ENCODE measurements around the gene PDRG1.

Gene PDRG1

DNA sequence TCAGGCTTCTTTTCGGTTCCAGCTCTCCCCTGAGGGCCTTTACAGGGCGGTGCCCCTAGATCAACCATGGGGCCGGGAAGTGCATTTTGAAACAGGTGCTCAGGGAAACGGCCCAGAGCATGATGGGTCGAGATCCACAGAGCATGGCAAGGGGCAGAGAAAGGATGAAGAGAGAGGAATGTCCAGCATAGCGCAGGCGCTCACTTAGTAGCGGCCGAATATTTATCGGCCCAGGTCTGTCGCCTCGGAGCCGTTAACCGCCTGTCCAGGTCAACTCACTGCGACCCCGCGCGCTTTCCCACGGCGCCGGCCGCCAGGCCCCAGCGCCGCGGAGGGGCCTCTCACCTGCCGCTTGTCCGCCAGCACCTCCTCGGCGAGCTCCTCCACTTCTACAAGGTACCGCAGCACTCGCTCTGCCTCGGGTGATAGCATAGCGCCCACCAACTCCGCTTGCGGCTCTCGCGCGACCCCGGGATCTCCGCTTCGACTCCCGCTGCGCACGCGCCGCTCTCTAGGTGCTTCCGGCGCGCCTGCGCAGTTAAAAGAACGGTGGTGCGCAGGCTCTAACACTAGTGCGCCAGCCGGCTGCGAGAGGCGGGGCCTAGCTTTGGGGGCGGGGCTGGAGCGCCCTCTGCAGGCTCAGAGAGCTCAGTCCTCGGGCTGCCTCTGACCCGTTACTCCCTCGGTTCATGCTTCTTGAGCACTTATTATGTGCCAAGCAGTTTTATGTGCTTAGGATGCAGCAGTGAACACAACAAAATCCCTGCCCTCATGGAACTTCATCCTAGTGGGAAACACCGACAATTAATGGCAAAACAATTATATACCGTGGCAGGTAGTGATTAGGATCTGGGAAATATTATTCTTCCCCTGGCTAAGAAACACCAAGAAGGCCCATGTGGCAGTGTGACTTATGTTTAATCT lies at the start of gene PDRG1:
TSS of gene PDRG1 (minus strand) at position 517 of the 924 bp plus-strand sequence. CDS start at position 432, 85 bp downstream.
- peak; percentile 95 for DNase-seq

DNA sequence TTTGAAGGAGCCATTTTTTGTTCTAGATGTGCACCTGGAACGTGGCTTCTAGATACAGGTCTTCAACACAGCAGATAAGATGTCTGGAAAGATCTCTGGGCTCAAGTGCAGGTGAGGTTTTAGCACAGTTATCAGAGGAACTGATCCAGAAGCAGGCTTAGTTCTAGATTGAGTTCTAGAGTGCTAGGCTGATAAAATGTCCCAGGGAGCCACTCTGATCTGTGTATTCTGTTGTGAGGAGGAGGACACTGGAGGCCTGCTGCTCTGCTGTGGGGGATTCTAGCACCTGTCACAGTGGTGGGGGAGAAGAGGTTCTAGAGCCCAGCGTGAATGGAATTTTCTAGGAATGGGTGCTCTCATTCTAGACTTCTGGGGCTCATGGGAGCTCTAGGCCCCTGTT lies 46.4 kb upstream of the PDRG1 start:
- DNase-seq, result no peak

DNA sequence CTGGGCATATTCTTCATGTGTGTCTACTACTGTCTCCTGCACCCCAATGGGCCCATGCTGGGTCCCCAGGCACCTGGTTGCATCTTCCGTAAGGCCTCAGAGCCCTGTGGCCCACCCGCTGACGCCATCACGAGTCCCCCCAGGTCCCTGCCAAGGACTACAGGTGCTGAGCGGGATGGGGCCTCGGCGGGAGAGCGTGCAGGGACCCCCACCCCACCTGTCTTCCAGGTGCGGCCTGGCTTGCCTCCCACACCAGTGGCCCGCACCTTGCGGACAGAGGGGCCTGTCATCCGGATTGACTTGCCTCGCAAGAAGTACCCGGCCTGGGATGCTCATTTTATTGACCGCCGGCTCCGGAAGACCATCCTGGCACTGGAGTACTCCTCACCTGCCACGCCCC lies 45.1 kb upstream of the PDRG1 start:
- DNase-seq, result no peak

DNA sequence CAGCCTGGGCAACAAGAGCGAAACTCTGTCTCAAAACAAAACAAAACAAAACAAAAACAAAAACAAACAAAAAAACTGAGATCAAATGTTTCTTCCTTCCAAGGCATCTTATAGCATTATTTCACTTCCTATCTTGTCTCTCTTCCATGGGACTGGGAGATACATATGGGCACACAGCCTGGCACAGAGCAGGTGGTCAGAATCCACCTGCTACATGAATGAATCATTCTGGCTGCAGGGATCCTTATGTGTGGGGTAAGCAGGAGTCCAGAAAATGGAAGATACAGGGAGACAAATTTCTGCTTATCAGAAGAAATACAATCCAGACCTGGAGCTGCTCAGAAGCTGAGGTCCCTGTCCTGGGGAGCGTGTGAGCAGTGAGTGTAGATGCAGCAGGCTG lies 40.2 kb upstream of the PDRG1 start:
- no peak for DNase-seq

DNA sequence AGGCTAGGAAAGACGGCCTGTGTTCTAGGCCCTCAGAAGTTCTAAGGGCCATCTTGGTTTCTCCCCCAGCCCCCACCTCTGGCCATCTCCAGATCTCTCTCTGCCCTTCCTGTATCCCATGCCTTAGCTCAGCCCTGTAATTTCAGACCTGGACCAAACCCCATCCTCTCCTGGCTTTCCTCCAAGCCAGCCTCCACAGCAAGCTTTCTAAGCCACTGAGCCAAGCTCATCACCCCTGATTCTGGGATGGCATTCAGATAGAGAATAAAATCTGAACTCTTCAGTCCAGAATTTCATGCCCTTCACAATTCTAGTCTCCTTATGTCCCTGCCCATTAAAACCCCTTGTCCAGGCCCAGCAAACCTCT lies 39.5 kb upstream of the PDRG1 start:
- no peak for DNase-seq

DNA sequence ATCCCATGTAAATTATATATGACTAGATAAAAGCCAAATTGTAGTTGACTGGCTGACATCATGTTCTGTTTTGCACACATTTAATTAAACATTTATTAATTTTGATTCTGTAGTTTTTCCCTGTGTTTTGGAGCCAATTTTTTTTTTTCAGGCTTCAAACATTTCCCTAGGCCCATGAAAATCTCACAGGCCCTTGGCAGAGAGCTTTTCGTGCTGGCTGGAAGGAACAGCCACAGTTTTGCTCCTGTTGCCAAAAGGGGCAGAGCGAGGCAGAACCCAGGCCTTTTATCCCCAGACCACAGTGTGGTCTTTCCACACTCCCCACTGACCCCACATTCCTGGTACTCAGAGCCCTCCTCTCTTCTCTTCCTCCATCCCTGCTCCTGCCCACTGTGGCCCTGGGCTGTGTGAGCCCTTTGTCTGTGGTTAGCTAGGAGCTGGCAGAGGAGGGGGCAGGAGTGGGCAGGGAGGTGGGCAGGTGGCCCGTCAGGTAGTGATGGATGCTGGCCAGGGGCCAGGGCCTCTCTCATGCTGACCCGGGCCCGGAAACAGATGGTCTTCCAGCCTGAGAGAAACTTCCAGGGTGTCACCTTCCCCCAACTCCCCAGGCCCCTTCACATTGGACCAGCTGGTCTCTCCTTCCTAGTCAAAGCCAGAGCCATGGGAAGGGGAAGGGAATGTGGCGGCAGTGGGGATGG lies 38.9 kb upstream of the PDRG1 start:
- no peak for DNase-seq

DNA sequence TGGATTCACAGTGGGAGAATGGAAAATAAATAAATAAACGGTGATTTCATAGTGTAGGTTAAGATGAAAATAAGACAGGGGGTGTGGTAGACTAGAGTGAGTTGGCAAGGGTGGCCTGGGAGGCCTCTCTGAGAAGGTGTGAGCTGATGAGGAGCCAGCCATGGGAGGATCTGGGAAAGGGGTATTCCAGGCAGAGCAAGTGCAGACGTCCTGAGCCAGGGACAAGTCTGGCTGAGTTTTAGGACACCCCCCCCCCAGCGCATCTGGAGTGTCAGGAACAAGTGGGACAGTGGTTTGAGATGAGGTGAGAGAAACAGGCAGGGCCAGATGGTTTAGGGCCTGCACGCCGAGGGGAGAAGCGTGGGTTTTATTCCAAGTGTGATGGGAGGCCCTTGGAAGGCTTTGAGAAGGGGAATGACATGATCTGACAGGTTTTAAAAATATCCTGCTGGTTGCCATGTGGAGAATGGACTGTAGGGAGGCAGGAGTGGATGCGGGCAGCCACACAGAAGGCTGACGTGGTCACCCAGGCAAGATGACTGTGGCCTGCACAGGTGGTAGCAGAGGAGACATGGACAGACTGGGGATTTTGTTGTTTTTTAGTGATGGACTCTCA lies 37.3 kb upstream of the PDRG1 start:
- DNase-seq, result no peak

DNA sequence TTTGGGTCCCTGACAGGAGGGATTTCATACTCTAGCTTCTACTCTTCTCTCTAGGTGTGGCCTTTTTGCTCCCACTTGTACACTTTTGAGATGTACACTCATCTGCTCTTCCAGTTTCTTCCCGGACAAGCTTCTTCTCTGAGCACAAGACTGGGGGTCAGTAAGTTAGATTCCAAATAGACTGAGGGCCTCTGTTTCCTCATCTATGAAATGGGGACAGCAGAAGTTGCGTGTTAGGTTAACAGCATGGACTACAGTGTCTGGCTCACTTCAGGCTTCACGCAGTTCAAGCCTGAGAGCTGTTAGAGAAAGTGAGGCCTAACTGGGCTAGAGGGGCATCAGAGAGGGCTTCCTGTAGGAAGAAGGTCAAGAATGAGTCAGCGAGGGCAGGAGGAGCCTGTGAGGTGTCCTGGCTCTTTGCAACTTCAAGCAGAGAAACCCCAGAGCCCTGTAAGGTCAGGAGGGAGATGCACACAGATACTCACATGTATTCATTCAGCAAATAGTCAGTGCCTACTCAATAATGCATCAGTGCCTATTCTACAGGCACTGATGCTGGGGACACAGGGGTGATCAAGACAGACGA lies 36.7 kb upstream of the PDRG1 start:
- DNase-seq, result no peak

DNA sequence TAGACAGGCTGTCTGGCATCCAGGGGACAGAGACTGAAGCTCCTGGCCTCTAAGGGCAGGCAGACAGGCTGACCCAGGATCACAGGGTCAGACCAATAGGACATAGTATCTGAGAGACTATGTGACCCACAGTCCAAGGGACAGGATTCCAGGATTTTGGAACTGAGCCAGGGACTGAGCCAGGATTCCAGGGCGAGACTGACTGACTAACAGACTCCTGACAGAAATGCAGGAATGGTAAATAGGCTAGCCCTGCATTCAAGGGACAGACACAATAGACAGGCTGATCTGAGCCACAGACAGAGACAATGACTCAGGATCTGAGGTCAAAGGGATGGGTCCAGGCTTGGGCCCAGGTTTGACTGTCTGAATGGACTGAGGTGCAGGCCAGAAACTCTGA lies 35.9 kb upstream of the PDRG1 start:
- DNase-seq, result no peak

DNA sequence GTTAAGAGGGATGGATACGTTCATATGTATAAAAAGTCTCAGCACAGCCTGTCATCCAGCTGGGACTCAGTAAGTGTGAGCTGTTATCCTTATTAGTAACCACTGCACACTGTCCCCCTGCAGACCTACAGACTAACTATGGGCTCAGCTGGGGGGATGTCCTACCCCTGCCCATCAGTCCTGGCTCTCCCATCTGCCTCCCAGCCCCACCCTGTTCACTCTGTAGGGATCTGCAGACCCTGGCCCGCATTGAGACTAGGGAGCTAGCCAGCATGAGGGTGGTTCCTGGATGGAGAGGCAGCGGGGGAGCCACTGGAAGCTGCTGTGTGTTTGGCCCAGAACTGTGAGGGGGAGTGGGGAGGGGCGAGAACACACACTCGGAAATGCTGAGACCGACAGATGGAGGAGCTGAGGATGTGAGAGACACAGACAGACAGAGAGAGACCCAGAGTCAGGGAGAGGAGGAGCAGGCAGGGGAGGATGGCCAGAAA lies 33.2 kb upstream of the PDRG1 start:
- DNase-seq, result no peak

DNA sequence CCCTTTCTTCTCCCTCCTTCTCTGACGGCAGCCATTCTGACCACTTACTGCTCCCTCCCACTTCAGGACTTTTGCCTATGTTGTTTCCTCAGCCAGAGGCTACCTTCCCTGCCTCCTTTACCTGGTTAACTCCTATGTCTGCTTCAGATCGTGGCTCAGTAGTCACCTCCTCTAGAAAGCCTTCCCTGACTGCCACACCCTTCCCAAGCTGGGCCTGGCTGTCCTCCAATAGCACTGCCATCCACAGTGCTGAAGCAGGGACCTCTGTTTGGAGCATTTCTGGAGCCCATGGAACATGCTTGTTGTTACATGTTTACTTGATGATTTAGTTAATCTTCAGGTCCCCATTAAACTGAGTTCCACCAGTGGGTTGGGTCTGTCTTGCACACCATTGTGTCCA lies 29.9 kb upstream of the PDRG1 start:
- no peak for DNase-seq

DNA sequence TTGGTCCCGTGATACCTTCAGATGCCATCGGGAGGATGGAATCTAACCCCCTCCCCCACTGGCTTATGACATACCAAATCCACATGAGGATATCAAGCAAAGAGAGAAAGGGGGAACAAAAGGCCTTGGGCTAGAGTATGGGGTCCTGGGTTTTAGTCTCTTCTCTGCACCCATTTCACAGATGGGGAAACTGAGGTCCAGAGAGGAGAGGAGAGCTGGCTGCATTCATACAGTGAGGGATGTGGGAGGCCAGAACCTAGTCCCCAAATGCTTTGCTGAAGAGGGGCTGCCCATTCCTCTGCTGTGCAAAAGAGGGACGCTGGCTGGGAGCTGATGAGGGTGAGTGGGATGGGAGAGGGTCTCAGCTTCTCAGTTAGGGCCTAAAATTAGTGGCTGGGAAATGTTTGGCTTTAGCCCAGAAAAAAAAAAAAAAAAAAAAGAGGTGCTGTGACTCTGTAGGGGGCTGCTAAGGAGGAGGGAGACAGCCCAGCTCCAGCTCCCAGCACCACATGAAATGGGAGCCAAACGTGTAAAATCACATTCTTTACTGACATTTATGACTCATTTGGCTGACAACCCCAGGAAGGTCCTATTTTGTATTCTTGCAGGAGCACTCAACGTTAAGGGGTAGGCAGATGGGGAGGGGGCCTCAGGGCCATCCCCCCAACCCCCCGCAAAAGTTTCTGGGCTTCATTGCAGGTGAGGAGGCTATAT lies 28.0 kb upstream of the PDRG1 start:
- no peak for DNase-seq

DNA sequence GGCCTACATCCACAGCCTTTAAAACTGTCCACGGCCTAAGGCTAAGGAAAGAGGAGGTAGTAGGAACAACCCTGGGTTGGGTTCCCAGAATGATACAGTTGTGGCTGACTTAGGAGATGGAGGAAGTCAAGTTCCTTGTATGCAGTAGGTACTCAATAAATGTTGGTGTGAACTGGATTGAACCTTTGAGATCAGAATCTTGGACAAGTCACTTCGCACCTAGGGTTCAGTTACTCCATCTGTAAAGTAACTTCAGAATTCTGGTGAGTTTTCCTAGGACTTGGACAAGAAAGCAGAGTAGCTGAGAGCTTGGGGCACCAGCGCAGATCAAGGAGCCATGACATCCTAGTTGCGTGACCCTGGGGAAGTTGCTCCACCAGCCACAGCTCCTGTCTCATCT lies 25.2 kb upstream of the PDRG1 start:
- no peak for DNase-seq

DNA sequence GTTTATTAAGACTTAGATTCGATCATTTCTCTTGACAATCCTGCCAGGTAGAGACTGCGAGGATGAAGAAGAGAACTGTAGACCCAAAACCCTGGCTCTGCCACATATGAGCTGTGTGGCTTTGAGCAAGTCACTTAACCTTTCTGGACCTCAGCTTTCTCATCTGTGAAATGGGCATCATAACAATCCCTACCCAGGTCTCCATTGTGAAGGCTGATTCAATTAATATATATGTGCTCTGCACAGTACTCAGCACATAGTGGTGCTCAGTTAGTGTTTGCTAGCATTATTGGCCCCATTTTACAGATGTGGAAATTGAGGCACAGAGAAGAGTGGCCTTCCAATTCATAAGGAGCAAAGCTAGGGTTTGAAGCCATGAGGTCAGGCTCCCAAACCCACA lies 24.0 kb upstream of the PDRG1 start:
- no peak for DNase-seq

DNA sequence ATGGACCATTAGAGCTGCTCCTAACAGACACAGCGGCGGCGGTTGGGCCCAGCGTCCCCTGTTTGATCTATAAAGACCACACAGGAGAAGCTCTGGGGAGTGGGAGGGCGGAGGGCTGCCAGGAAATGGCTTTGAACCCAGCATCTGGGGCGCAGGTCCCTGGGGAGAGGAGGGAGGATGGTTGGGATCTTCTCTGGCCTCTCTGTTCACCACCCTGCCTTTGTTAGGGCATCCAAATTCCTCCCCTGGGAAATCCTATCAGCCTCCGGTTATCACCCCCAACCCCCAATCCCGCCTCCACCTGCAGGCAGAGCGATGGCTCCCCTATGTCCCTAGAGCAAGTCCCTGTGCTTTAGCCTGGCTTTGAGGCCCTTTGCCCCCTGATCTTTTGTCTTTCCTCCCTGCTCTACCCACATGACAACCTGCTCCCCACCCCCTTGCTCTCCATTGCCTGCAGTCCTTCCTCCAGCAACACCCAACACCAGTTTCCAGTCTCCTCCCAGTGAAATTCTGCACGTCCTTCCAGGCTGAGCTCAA lies 23.2 kb upstream of the PDRG1 start:
- DNase-seq, result no peak

DNA sequence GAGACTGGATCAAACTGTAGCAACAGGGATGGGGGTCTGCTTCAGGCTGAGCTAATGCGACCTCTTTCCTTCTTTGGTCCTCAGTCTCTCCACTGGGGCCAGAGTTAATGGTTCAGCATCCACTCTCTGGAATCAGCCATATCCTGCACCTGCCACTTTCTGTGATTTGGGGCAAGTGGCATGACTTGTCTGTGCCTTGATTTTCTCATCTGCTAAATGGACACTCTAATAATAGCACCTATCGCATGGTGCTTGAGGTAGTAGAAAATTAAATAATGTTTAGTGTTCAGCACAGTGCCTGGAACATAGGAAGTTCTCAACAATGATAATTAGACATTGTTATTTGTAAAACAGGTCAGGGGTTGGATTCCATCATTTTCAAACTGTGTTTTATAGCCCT lies 22.4 kb upstream of the PDRG1 start:
- DNase-seq, result no peak

DNA sequence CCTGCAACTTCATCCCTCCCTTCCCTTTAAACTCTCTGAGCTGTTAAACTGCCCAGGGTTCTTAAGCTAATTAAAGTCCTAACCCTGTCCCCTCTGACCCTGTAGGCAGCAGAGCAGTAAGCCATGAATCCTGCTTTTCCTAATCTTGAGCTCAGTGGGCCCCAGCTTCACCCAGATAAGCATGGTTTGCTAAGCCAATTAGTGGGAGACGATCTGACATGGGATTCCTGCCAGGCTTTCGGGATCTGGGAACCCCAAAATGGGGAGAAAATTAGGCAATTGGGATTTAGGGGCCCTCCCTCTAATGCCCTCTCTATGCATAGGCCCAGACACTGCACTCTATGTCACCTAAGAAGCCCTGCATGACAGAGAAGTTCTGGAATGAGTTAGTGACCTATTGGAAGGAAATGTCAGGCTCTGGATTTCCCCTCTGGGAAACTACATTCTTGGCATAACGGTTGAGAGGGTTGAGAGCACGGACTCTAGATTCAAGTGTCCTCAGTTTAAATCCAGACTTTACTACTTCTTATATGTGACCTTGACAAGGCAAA lies 20.7 kb upstream of the PDRG1 start:
- no peak for DNase-seq

DNA sequence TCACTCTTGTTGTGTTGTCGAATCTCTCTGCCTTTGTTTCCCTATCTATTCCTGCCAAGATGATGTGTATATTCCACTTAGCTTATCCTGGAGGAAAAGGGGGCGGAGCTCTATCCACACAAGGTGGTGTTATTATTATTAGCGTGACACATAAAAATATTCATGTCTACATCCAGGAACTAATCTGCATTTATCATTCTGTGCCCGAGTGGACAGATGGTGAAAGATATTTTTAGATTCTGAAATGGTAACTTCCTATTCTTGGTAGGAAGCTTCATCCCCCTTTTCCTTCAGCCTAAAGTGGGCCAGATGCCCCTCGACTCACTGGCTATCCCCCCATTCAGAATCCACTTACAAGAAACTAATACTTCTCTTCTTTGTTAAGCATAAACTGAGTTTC lies 18.1 kb upstream of the PDRG1 start:
- DNase-seq, result no peak

DNA sequence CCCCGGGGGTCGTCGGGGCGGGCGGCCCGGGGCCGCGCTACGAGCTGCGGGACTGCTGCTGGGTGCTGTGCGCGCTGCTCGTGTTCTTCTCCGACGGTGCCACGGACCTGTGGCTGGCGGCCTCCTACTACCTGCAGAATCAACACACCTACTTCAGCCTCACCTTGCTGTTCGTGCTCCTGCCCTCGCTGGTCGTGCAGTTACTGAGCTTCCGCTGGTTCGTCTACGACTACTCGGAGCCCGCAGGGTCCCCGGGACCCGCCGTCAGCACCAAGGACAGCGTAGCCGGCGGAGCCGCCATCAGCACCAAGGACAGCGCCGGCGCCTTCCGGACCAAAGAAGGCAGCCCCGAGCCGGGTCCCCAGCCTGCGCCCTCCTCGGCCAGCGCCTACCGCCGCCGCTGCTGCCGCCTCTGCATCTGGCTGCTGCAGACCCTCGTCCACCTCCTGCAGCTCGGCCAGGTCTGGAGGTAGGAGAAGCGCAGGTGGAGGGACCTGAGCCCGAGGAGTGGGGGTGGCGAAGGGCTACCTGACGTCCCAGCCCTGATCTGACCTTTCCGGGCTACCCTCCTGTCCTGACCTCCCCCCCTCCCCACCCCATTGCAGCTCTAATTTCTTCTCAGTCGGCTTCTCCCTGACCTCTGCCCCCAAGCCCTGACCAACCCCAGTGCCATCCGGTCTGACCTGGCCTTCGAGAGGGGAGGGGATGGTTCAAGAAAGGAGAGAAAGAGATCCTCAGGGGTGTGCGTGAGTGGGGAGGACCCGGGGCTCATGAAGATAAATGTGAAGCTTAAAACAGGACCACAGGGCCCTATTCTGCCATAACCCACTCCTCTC lies 16.7 kb upstream of the PDRG1 start:
- DNase-seq, result peak; percentile 63

DNA sequence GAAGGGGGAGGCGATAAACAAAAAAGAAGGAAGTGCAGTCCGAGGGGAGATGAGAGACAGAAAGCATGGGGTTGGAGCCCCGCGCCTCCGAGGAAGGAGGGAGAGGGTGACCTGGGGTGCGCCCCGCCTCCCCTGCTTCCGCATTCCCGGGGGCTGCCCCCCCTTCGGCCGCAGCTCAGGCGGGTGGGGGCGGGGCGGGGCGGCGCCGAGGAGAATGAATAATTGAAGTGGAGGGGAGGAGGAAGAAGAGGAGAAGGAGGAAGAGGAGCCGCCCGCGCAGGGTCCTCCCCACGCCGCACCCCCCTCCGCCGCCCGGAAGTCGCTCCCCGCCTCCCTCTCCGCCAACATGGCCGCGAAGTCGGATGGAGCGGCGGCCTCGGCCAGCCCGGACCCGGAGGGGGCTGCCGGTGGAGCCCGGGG lies 16.0 kb upstream of the PDRG1 start, which contains the start of gene XKR7:
TSS of gene XKR7 (plus strand) at position 322 of the 420 bp plus-strand sequence. CDS start at position 347, 25 bp downstream.
- no peak for DNase-seq

Measured in hematopoietic multipotent progenitor cell treated with erythropoietin and hydrocortisone succinate and interleukin-3 and kit ligand, for 8 days (in vitro differentiated cells).